Subcutaneous adipose tissue (tissue), 4 donors: ENCODE results near the gene RSBN1L. TPM values are rescaled to one million over a fixed set of nuclear protein-coding genes. Genes with fewer than 3 reads are reported as not detected.

Experiments
- total RNA-seq, 4 donors: library from RNA; depleted of rRNA; stranded (reverse); fragments of >200 nt; gene quantifications; one replicate each; pipeline ENCODE4 v1.1.0, GENCODE V29; 2016
- TF ChIP-seq, protein P1 (sequence below): fragments of 450-650 bp; IDR thresholded peaks from one replicate; pipeline ENCODE4 v1.5.1; 2016; ENCODE audit warnings: low read depth, mild to moderate bottlenecking, control low read depth, antibody characterized with exemption, moderate library complexity

Gene RSBN1L
- total RNA-seq, 4 donors from 2014 or later: 16.0 to 20.6 (median 18.5) TPM

DNA sequence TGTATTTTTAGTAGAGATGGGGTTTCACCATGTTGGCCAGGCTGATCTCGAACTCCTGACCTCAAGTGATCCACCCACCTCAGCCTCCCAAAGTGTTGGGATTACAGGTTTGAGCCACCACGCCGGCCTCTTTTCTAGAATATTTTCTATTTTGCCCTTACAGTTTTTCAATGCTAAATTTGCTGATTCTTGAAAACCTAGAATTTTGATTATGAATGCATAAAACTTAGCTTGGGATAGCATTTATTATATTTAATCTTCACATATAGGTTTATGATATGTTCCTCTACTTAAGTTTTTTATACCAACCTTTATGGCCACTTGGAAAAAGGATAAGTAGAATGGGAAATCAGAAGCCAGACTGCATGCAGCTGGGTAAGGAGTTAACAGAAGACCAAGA lies 99.8 kb downstream of the RSBN1L start:
- TF ChIP-seq, protein P1, sequence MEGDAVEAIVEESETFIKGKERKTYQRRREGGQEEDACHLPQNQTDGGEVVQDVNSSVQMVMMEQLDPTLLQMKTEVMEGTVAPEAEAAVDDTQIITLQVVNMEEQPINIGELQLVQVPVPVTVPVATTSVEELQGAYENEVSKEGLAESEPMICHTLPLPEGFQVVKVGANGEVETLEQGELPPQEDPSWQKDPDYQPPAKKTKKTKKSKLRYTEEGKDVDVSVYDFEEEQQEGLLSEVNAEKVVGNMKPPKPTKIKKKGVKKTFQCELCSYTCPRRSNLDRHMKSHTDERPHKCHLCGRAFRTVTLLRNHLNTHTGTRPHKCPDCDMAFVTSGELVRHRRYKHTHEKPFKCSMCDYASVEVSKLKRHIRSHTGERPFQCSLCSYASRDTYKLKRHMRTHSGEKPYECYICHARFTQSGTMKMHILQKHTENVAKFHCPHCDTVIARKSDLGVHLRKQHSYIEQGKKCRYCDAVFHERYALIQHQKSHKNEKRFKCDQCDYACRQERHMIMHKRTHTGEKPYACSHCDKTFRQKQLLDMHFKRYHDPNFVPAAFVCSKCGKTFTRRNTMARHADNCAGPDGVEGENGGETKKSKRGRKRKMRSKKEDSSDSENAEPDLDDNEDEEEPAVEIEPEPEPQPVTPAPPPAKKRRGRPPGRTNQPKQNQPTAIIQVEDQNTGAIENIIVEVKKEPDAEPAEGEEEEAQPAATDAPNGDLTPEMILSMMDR: no peak

DNA sequence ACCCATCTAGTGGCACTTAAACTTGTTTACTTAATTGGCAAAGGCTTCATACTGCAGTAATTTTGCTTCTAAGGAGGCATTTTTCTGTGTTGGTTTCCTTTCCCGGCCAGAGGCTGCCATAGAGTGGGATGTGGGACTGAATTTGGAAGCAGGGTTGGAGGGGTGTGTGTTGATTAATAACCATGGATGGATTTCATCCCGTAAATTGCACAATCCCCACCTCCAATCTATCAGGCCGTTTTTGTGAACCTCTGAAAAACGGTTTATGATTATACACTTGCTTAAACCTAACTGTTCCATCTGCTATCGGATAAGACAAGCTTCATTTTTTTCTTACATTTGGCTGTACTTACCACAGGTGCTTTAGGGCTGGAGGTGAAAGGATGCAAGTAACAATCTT lies 100.7 kb downstream of the RSBN1L start:
- TF ChIP-seq, protein P1: no peak

DNA sequence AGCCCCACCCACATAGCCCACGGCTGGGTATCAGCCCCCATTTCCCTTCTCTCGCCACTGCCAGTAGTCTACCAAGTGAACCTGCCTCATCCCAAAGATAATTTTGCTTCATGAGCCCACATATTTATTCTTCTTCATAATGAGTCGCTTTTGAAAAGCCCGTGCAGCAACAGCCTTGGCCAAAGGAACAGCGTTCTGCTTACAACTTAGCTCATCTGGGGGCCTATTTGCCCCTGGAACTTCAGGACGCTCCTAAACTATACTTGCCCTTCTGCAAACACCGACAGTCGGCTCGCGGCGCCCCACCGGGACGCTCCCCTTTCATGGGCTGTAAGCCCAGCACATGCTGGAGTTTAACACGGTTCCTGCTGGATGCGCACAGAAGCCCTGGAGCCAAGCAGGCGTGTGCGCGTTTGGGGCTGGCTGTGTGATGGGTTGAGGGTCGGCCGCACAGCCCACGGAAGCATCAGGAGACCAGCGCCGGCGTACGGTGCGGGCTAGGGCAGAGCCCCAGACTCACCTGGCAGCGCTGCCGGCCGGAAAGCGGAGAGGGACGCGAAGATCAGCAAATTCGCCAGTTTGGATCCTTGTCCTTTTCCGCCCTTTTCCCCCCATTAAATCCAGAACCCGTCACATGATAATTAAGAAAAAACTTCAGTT lies 101.6 kb downstream of the RSBN1L start:
- TF ChIP-seq, protein P1: no peak

DNA sequence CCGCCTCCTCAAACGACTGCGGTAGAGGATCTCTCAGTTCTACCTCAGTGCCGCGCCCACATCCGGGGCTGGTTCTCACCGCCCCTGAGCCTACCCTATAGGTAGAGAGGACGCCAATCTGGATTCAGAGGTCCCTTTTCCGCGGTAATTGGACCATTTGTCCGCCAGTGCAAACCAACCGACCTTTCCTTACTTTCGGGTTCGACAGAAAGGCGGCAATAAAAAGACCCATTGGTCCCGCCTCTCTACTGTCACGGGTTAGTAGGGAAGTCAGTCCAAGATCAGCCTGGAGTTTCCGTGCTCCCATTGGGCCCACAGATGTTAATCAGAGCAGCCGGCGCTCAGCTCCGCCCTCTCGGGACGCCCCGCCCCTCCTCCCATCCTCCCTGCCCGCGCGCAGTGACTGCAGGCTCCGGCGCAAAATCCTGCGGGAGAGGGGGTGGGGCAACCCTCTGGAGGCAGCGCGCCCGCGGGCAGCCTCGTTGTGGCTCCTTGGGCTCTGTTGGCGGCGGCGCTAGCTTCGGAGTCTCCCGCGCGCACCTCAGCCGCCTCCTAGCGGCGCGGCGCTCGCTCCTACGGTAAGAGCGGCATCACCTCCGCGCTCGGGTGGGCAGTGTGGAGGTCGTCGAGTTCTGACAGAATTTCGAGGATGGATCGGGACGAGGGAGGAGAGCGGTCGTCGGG lies 102.3 kb downstream of the RSBN1L start, which contains the start of the genes PHTF2 and TMEM60:
TSS of gene PHTF2 (plus strand) at position 380 of the 684 bp plus-strand sequence.
TSS of gene TMEM60 (minus strand) at position 41 of the 684 bp plus-strand sequence. CDS start 4,061 bp downstream, outside the sequence.
- TF ChIP-seq, protein P1: no peak

DNA sequence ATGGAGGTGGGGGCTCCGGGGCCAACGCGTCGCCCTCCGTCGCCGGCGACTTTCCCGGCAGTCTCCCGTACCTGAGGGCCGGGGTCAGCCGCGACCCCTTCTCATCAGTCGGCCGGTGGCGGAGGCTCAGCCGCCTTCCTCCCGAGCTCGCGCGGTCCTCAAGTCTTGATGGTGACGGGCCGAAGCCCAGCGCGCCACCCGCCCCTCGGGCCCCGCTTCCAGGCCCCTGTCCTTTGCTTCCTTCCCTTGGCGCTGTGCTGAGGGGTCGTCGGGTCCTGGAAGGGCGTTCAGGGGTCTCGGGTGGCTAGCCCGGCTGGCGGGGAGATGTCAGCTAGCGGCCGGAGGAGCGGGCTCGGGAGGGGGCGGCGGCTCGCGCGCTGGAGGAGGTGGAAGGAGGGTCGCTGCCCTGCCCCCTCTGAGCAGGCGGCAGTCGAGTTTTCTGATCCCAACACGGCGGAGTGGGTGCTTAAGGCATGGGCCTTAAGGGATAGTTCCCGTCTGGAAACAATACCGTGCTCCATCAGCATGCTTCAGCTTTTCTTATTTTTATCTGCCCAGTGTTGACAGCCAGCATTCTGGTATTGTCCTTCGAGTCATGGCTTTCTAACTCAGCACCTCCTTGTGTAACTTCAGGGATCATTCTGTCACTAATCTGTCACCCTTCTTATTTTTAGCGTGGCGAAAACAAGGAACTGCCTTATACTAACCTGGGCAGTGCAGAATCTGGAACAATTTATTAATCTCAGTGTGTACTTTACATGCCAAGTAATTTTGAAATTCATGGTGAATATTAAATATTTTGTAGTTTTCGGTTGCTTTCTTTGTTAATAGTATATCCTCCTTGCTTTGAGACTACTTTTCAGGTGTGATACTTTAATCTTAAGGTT lies 103.1 kb downstream of the RSBN1L start:
- TF ChIP-seq, protein P1: no peak

DNA sequence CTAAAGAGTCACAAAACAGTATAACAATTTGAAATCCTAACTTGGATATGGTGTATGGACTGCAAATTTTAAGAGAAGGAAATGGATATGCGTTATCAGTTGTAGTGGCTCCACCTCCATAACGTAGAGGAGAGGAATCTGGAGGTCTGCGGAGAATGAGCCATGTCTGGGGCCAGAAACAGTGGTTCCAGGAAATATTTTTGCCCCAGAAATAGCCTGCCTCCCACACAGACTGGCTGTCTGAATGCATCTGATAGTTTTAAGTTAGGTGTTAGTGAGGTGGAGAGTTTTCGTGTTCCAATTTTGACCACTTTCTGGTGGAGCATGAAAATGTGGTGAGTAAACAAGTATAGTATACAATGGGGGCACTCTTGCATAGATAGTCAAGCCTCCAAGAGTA lies 103.9 kb downstream of the RSBN1L start:
- TF ChIP-seq, protein P1: no peak

DNA sequence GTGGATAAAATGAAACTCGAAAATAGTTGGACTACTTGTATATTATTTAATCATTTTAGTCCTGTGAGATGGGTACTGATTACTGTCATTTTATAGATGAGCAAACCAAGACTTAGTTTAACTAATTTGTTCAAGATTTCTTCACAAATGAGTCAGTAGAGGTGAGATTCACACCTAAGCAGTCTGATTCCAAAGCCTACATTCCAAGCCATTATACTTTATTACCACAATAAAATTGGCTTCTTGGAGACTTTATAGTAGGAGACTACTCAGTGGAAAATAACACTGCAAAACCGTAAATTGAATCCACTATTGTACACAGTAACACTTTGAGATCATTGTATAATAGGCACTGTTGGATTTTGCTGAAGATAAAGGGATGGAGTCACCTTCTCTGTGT lies 104.5 kb downstream of the RSBN1L start:
- TF ChIP-seq, protein P1: no peak
